ENCODE measurements around the gene AP3B2. TPM values are rescaled to one million over a fixed set of nuclear protein-coding genes. Genes with fewer than 3 reads are reported as not detected.

Gene AP3B2
- total and polyA plus RNA-seq, 7 donors, result 0.13 to 2.0 (median 0.27) TPM; not detected in 1

DNA sequence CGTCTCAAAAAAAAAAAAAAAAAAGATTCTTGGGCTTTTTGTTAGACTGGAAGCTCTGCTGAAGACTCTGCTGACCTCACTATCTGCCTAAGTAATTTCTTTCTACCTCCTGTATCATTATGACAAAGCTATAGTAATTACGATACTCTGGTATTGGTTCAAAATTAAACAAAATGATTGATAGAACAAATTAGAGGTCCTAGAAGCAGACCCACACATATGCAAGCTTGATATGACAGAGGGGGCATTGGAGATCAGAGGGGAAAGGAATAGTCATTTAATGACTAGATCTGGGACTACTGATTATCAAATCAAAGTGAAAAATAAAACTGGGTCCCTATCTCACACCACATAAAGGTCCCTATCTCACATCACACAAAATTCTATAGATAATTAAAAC, 21.9 kb upstream of the AP3B2 start:
- no peaks in the 10 kb centered on the region for H3K4me1 ChIP-seq
- DNase-seq (no peak), ATAC-seq (no peak)
- intact Hi-C loops (cut with DNase I), result no loop called here
- TF ChIP-seq, protein P1, sequence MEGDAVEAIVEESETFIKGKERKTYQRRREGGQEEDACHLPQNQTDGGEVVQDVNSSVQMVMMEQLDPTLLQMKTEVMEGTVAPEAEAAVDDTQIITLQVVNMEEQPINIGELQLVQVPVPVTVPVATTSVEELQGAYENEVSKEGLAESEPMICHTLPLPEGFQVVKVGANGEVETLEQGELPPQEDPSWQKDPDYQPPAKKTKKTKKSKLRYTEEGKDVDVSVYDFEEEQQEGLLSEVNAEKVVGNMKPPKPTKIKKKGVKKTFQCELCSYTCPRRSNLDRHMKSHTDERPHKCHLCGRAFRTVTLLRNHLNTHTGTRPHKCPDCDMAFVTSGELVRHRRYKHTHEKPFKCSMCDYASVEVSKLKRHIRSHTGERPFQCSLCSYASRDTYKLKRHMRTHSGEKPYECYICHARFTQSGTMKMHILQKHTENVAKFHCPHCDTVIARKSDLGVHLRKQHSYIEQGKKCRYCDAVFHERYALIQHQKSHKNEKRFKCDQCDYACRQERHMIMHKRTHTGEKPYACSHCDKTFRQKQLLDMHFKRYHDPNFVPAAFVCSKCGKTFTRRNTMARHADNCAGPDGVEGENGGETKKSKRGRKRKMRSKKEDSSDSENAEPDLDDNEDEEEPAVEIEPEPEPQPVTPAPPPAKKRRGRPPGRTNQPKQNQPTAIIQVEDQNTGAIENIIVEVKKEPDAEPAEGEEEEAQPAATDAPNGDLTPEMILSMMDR (IDR thresholded peaks at IDR 0.05), result no peak
- H3K4me3 ChIP-seq, result no peak overlapping the region
- H3K27ac ChIP-seq, result no peak overlapping the region
- H3K36me3 ChIP-seq (ENCODE audit: insufficient read depth in 1 of 2, low read depth in 1 of 2), result peaks cover 0 to 3% of the 10 kb centered on the region in 2 donors
- H3K9me3 ChIP-seq, result no peaks in the 10 kb centered on the region
- WGBS, 3 donors, result 91 to 100% (median 94%) methylated on average over 2 of the region's 2 CpGs
- no peaks in the 10 kb centered on the region for H3K27me3 ChIP-seq (ENCODE audit: insufficient read depth in 3 of 3, low read length in 2 of 3)

DNA sequence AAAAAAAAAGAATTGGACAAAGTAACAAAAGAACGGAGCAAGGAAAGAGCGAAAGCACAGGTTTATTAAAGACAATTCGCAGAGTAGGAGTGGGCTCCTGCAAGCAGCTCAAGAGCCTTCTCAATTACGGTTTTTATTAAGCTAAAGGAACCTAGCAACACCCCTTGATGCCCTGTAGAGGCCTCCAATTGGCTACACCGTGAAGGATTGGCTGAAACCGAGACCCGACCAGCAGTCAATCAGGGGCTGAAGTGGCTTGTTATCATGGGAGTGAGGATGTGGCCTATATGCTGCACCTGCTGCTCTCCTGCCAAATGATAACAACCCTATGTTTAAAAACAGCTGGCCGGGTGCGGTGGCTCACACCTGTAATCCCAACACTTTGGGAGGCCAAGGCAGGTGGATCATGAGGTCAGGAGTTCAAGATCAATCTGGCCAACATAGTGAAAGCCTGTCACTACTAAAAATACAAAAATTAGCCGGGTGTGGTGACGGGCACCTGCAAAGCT, 20.4 kb upstream of the AP3B2 start:
- intact Hi-C loops (cut with DNase I), result no loop called here

DNA sequence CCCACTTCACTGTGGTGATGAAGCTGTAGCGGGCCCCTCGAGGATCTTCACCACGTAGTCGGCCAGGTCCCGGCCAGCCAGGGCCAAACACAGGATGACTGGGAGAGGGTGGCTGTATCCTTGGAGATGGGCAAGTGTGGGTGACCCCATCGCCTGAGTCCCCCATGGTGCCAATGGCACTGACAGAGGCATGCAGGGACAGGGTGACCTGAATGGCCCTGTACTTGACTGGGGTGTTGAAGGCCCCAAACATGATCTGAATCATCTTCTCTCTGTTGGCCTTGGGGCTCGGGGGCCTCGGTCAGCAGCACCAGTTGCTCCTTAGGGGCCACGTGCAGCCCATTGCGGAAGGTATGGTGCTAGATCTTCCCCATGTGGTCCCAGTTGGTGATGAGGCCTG, 17.1 kb upstream of the AP3B2 start:
- Histone ChIP-seq H3K36me3 (ENCODE audit: insufficient read depth in 1 of 2, low read depth in 1 of 2) (no peaks in the 10 kb centered on the region), H3K9me3 (no peaks in the 10 kb centered on the region), H3K4me1 (no peaks in the 10 kb centered on the region), H3K27ac (no peak overlapping the region), H3K4me3 (no peak overlapping the region), H3K27me3 (ENCODE audit: insufficient read depth in 3 of 3, low read length in 2 of 3) (no peaks in the 10 kb centered on the region)
- intact Hi-C loops (cut with DNase I), result loop anchor here in 1 of 2 donors (10.0 kb wide), 1 partner anchor 152 kb away; no protein-coding TSS in a partner anchor
- TF ChIP-seq, protein P1 (IDR thresholded peaks at IDR 0.05), result no peak
- ATAC-seq (no peak), DNase-seq (no peak)
- 91 to 96% (median 96%) methylated on average over 10 of the region's 10 CpGs for WGBS, 3 donors

More for the DNA sequence above, 20.4 kb upstream of the AP3B2 start:
- no peaks in the 10 kb centered on the region for H3K36me3 ChIP-seq (ENCODE audit: insufficient read depth in 1 of 2, low read depth in 1 of 2)
- H3K27ac ChIP-seq, result no peak overlapping the region
- H3K9me3 ChIP-seq, result no peaks in the 10 kb centered on the region
- WGBS, 3 donors, result 88 to 90% (median 89%) methylated on average over 11 of the region's 11 CpGs
- no peaks in the 10 kb centered on the region for H3K27me3 ChIP-seq (ENCODE audit: insufficient read depth in 3 of 3, low read length in 2 of 3)
- no peaks in the 10 kb centered on the region for H3K4me1 ChIP-seq
- no peak for ATAC-seq
- DNase-seq, result no peak
- no peak overlapping the region for H3K4me3 ChIP-seq
- TF ChIP-seq, protein P1 (IDR thresholded peaks at IDR 0.05), result no peak

DNA sequence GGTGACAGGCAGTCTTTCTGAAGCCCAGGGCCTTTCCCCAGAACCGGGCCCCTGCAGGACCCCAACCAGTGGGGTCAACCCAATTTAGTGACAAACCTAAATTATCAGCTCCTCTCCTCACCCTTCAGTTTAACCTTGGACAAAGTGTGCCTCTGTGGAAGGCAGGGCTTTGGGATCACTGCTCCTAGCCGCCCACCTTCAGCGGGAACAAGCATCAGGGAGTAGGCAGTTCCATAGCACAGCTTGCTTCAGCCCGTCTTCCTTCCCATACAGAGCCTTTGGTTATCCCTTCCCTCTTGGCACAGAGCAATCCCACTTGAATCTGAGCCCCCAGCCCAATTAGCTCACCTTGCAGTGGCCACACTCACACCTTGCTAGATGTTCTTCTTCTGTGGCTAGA, 5.3 kb upstream of the AP3B2 start:
- TF ChIP-seq, protein P1 (IDR thresholded peaks at IDR 0.05), result no peak
- Histone ChIP-seq H3K9me3 (no peaks in the 10 kb centered on the region), H3K4me1 (peaks cover 2% of the 10 kb centered on the region), H3K36me3 (ENCODE audit: insufficient read depth in 1 of 2, low read depth in 1 of 2) (no peaks in the 10 kb centered on the region), H3K27ac (no peak overlapping the region), H3K27me3 (ENCODE audit: insufficient read depth in 3 of 3, low read length in 2 of 3) (peaks cover 0 to 17% (median 5%) of the 10 kb centered on the region in 3 donors), H3K4me3 (no peak overlapping the region)
- intact Hi-C loops (cut with DNase I), result no loop called here
- ATAC-seq (no peak), DNase-seq (no peak)
- 73 to 85% (median 77%) methylated on average over 4 of the region's 4 CpGs for WGBS, 3 donors

DNA sequence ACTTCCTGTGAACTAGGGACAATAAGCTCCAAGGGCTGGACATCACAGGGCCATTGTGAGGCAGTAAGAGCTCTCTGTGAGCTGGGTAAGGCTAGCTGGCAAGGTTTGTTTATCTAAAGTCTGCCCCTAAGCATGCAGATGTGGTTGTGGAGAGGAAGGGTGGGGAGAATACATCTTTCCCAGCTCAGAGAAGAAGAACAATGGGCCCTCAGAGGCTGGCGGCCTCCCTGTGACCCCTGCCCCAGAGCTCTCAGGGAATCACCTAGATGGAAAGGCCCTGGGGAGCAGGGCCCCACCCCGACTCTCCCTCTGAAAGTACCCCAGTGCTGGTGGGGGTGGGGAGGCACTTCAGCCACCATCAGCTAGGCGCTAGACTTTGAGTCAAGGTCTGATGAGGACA, 4.3 kb upstream of the AP3B2 start:
- no peak overlapping the region for H3K4me3 ChIP-seq
- H3K27ac ChIP-seq, result no peak overlapping the region
- peaks cover 0 to 21% (median 5%) of the 10 kb centered on the region in 3 donors for H3K27me3 ChIP-seq (ENCODE audit: insufficient read depth in 3 of 3, low read length in 2 of 3)
- ATAC-seq (no peak), DNase-seq (no peak)
- H3K4me1 ChIP-seq, result peaks cover 7% of the 10 kb centered on the region
- WGBS, 3 donors, result 54 to 65% (median 65%) methylated on average over 3 of the region's 3 CpGs
- H3K36me3 ChIP-seq (ENCODE audit: insufficient read depth in 1 of 2, low read depth in 1 of 2), result no peaks in the 10 kb centered on the region
- no peaks in the 10 kb centered on the region for H3K9me3 ChIP-seq
- TF ChIP-seq, protein P1 (IDR thresholded peaks at IDR 0.05), result no peak
- intact Hi-C loops (cut with DNase I), result no loop called here

All from psoas muscle (tissue), 8 donors.